CD8-positive, alpha-beta memory T cell (primary cell): ENCODE data around the gene KIAA1191. TPM values are rescaled to one million over a fixed set of nuclear protein-coding genes. Genes with fewer than 3 reads are reported as not detected.
A peak's percentile ranks its signal among the peaks of the same experiment; 100 is the strongest.

Experiments used
- CTCF ChIA-PET: fragments of 350-600 bp; sonication (Branson Sonifier 250); formaldehyde crosslinking; loops from one replicate; lab custom pipeline; 2021; ENCODE audit warnings: antibody characterized with exemption; lab: Charles Lee
- POLR2A ChIA-PET: fragments of 350-600 bp; sonication (Branson Sonifier 250); formaldehyde crosslinking; loops from one replicate; lab custom pipeline; 2021; ENCODE audit warnings: antibody characterized with exemption; lab: Charles Lee
- DNase-seq, 5 donors: peaks; one replicate each; pipeline versions ENCODE4 v3.0.0 to v3.0.0-alpha.2; 2020 to 2022; ENCODE audit warnings: mixed read lengths in 1 of 5
- H3K27ac ChIP-seq: one replicate; pipeline ENCODE4 v1.7.0; 2013; ENCODE audit warnings: low read depth, mild to moderate bottlenecking, low read length, moderate library complexity
- H3K27me3 ChIP-seq: 2 replicates; pipeline ENCODE4 v1.7.0; 2013; ENCODE audit warnings: low read length, mild to moderate bottlenecking; ENCODE audit not compliant: insufficient read depth, poor library complexity, severe bottlenecking
- H3K36me3 ChIP-seq: 2 replicates; pipeline ENCODE4 v1.7.0; 2013; ENCODE audit warnings: mild to moderate bottlenecking, low read length, moderate library complexity; ENCODE audit not compliant: insufficient read depth
- H3K4me1 ChIP-seq: 2 replicates; pipeline ENCODE4 v1.7.0; 2013; ENCODE audit warnings: mild to moderate bottlenecking, low read length, moderate library complexity; ENCODE audit not compliant: insufficient read depth
- H3K4me3 ChIP-seq: 2 replicates; pipeline ENCODE4 v1.7.0; 2013; ENCODE audit warnings: mild to moderate bottlenecking, low read length
- H3K9me3 ChIP-seq: 2 replicates; pipeline ENCODE4 v1.7.0; 2013; ENCODE audit warnings: mild to moderate bottlenecking, low read length
- H3K27ac Mint-ChIP-seq, 8 donors: one replicate each; pipeline ENCODE4 v1.8.0; 2020 to 2021; ENCODE audit warnings: mixed read lengths in 8 of 8, mild to moderate bottlenecking in 6 of 8, inconsistent platforms in 3 of 8, moderate library complexity in 3 of 8
- H3K27me3 Mint-ChIP-seq, 2 donors: one replicate each; pipeline ENCODE4 v1.8.0; 2020 to 2021; ENCODE audit warnings: mixed read lengths in 2 of 2, mild to moderate bottlenecking in 1 of 2, moderate library complexity in 1 of 2
- H3K36me3 Mint-ChIP-seq, 3 donors: one replicate each; pipeline ENCODE4 v1.8.0; 2020 to 2021; ENCODE audit warnings: mixed read lengths in 3 of 3, inconsistent platforms in 1 of 3, mild to moderate bottlenecking in 1 of 3
- H3K4me1 Mint-ChIP-seq, 3 donors: one replicate each; pipeline ENCODE4 v1.8.0; 2020 to 2021; ENCODE audit warnings: mixed read lengths in 3 of 3, inconsistent platforms in 1 of 3, mild to moderate bottlenecking in 1 of 3
- H3K4me3 Mint-ChIP-seq, 7 donors: one replicate each; pipeline ENCODE4 v1.8.0; 2020 to 2021; ENCODE audit warnings: mixed read lengths in 7 of 7, mild to moderate bottlenecking in 6 of 7, moderate library complexity in 4 of 7, inconsistent platforms in 2 of 7
- H3K9me3 Mint-ChIP-seq, 5 donors: one replicate each; pipeline ENCODE4 v1.8.0; 2020 to 2022; ENCODE audit warnings: mixed read lengths in 5 of 5, mild to moderate bottlenecking in 3 of 5, moderate library complexity in 2 of 5, inconsistent platforms in 1 of 5
- polyA plus RNA-seq: library from polyadenylated mRNA; unstranded; fragments of 300-500 nt; fragmentation: Illumina TruSeq; gene quantifications from one replicate; pipeline ENCODE4 v1.2.3, GENCODE V29; 2021
- total RNA-seq, 2 experiments: library from RNA; stranded (reverse); gene quantifications; one replicate each; pipeline ENCODE4 v1.2.3, GENCODE V29; 2021

KIAA1191 gene
- total and polyA plus RNA-seq, 3 experiments from 2014 or later: 35.6 to 63.6 (median 37.0) TPM

DNA sequence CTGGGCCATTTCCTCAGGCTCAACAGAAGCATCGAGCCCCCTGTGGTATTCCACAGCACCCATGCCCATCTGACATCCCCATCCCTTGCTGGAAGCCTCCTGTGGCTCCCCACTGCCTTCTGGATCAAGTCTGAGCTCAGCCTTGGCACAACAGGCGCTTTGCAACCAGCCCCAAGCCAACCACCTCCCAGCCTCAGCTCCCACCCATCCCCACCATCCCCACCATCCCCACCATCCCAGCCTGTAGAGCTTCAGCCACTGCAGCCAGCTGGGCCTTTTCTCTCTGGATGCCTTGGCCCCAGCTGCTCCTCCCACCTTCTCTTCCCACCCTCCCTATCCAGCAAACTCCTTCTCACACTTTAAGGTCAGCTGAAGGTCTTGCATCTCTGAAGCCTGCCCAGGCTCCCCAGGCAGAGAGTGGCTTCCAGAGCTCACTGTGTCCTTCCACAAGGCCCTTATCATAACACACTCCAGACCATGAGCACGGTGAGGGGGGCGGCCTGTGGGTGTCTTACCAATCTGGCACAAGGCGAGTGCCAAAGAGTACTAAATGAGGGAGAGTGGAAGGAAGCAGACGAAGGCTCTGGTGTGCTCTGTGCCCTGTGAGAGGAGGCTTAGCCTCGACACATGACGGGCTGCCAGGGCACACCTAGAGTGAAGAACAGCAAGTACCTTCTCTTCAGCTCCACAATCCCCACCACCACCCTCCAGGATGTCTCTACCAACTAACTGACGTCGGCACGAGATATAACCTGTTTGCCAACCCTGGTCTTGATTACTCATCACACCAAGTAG is 33.5 kb upstream of the KIAA1191 start:
- Histone ChIP-seq H3K36me3 (no peaks in the 10 kb centered on the region), H3K4me3 (no peak overlapping the region), H3K27me3 (no peaks in the 10 kb centered on the region), H3K27ac (no peak overlapping the region), H3K4me1 (no peaks in the 10 kb centered on the region), H3K9me3 (no peaks in the 10 kb centered on the region)
- H3K4me1 Mint-ChIP-seq: no peaks in the 10 kb centered on the region
- no peaks in the 10 kb centered on the region for H3K9me3 Mint-ChIP-seq
- peaks cover 0 to 67% (median 10%) of the 10 kb centered on the region in 3 donors for H3K36me3 Mint-ChIP-seq
- no peak overlapping the region for H3K4me3 Mint-ChIP-seq
- no peaks in the 10 kb centered on the region for H3K27me3 Mint-ChIP-seq
- ChIA-PET POLR2A (no interaction called here), CTCF (interaction anchor here (0.5 kb wide), 1 partner anchor 14 kb away, joined by 3 read pairs; no protein-coding TSS in a partner anchor)
- no peak overlapping the region for H3K27ac Mint-ChIP-seq
- peak in 1 of 5 donors; percentile 28 for DNase-seq

DNA sequence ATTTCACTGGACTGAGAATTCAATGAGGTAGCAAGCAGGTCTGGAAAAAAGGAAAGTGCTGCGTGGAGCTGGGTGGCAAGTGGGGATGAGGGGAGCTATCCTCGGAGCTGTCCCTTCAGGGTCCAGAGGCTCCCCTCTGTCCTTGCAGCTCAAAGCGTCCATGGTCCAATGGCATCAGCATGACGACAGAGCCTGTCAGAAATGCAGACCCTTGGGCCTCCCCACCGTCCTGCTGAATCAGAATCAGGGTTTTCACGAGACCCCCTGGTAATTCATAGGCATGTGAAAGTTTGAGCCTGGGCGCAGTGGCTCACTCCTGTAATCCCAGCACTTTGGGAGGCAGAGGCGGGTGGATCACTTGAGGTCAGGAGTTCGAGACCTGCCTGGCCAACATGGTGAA is 32.5 kb upstream of the KIAA1191 start:
- Mint-ChIP-seq H3K27ac (no peak overlapping the region), H3K36me3 (peaks cover 0 to 70% (median 8%) of the 10 kb centered on the region in 3 donors)
- CTCF ChIA-PET: interaction anchor here (1.0 kb wide), 1 partner anchor 33 kb away, joined by 3 read pairs; the partner anchor contains the start of gene KIAA1191

DNA sequence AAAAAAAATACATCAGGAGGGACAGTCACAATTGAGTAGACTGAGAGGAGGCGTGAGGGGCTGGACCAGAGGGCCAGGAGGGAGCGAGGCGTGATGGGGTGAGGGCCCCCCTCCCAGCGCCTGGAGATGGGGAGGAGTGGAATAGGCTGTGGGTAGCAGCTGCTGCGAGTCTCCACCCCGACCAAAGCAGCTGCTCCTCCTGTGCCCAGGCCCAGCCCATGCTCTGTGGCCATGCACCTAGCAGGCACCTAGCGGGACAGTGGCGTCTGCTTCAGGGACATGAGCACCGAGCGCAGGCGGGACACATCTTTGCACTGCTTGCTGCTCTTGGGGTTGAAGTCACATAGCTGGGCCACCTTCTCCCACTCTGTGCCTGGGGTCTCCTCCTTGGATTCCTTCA is 31.0 kb upstream of the KIAA1191 start:
- H3K36me3 ChIP-seq: no peaks in the 10 kb centered on the region
- DNase-seq: no peak
- H3K27me3 Mint-ChIP-seq: no peaks in the 10 kb centered on the region
- no peak overlapping the region for H3K4me3 Mint-ChIP-seq
- peak overlapping the region in 1 of 8 donors; percentile 66 for H3K27ac Mint-ChIP-seq
- no peaks in the 10 kb centered on the region for H3K9me3 Mint-ChIP-seq
- no peak overlapping the region for H3K4me3 ChIP-seq
- POLR2A ChIA-PET: no interaction called here
- H3K36me3 Mint-ChIP-seq: peaks cover 0 to 74% (median 4%) of the 10 kb centered on the region in 3 donors
- no peak overlapping the region for H3K27ac ChIP-seq
- peaks cover 10% of the 10 kb centered on the region for H3K4me1 ChIP-seq
- CTCF ChIA-PET: interaction anchor here (1.6 kb wide), 1 partner anchor 31 kb away, joined by 5 read pairs; the partner anchor contains the start of gene KIAA1191
- peaks cover 15 to 19% (median 16%) of the 10 kb centered on the region in 3 donors for H3K4me1 Mint-ChIP-seq
- H3K9me3 ChIP-seq: no peaks in the 10 kb centered on the region
- no peaks in the 10 kb centered on the region for H3K27me3 ChIP-seq

More for the DNA sequence above, 32.5 kb upstream of the KIAA1191 start:
- POLR2A ChIA-PET: no interaction called here
- H3K4me1 ChIP-seq: peaks cover 5% of the 10 kb centered on the region
- Mint-ChIP-seq H3K4me3 (no peak overlapping the region), H3K27me3 (no peaks in the 10 kb centered on the region), H3K4me1 (peaks cover 6 to 7% (median 6%) of the 10 kb centered on the region in 3 donors), H3K9me3 (no peaks in the 10 kb centered on the region)
- no peak overlapping the region for H3K4me3 ChIP-seq
- H3K27me3 ChIP-seq: no peaks in the 10 kb centered on the region
- no peak overlapping the region for H3K27ac ChIP-seq
- peak in 1 of 5 donors; percentile 23 for DNase-seq
- no peaks in the 10 kb centered on the region for H3K9me3 ChIP-seq
- no peaks in the 10 kb centered on the region for H3K36me3 ChIP-seq

- Histone ChIP-seq H3K27ac (no peak overlapping the region), H3K4me1 (peaks cover 15% of the 10 kb centered on the region), H3K27me3 (no peaks in the 10 kb centered on the region), H3K4me3 (no peak overlapping the region), H3K36me3 (no peaks in the 10 kb centered on the region), H3K9me3 (no peaks in the 10 kb centered on the region)
- H3K9me3 Mint-ChIP-seq: no peaks in the 10 kb centered on the region
- ChIA-PET CTCF (interaction anchor here (1.6 kb wide), 1 partner anchor 30 kb away, joined by 5 read pairs; the partner anchor contains the start of gene KIAA1191), POLR2A (no interaction called here)
- H3K36me3 Mint-ChIP-seq: peaks cover 0 to 74% (median 6%) of the 10 kb centered on the region in 3 donors
- no peaks in the 10 kb centered on the region for H3K27me3 Mint-ChIP-seq
- peak overlapping the region in 1 of 7 donors; percentile 35 for H3K4me3 Mint-ChIP-seq
- H3K27ac Mint-ChIP-seq: peak overlapping the region in 2 of 8 donors; percentile 27 to 78
- DNase-seq: no peak
- H3K4me1 Mint-ChIP-seq: peaks cover 20 to 24% (median 20%) of the 10 kb centered on the region in 3 donors
Measured at GRCh38 chr5:176391999-176392398, 30.4 kb upstream of the KIAA1191 start.

DNA sequence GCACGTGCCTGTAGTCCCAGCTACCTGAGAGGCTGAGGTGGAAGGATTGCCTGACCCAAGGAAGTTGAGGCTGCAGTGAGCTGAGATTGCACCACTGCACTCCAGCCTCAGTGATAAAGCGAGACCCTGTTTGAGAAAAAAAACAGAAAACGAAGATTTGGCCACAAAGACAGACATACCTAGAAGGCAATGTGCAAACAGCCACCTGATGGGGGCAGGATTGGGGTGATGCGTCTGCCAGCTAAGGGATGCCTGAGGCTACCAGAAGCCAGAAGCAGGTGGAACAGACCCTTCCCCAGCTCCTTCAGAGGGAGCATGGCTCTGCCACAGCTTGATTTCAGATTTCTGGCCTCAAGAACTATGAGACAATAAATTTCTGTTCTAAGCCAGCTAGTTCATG is 29.9 kb upstream of the KIAA1191 start:
- Histone ChIP-seq H3K9me3 (no peaks in the 10 kb centered on the region), H3K4me3 (no peak overlapping the region), H3K27ac (no peak overlapping the region), H3K4me1 (peaks cover 20% of the 10 kb centered on the region), H3K27me3 (no peaks in the 10 kb centered on the region), H3K36me3 (no peaks in the 10 kb centered on the region)
- Mint-ChIP-seq H3K9me3 (no peaks in the 10 kb centered on the region), H3K36me3 (peaks cover 0 to 71% (median 6%) of the 10 kb centered on the region in 3 donors), H3K27me3 (no peaks in the 10 kb centered on the region), H3K4me3 (peak overlapping the region in 1 of 7 donors; percentile 35), H3K27ac (peak overlapping the region in 3 of 8 donors; percentile 27 to 78 (median 45)), H3K4me1 (peaks cover 25 to 30% (median 26%) of the 10 kb centered on the region in 3 donors)
- CTCF ChIA-PET: interaction anchor here (1.6 kb wide), 1 partner anchor 30 kb away, joined by 5 read pairs; the partner anchor contains the start of gene KIAA1191
- POLR2A ChIA-PET: no interaction called here
- no peak for DNase-seq

- DNase-seq: no peak
- H3K27ac Mint-ChIP-seq: peak overlapping the region; percentile 97 to 100 (median 99)
- H3K27me3 ChIP-seq: no peaks in the 10 kb centered on the region
- CTCF ChIA-PET: interaction anchor here (0.8 to 1.1 kb wide), 3 partner anchors 27 to 962 kb away, joined by 3 to 4 read pairs (median 3); partner anchors contain the start of genes KIAA1191 and LMAN2
- H3K27me3 Mint-ChIP-seq: no peaks in the 10 kb centered on the region
- peak overlapping the region; percentile 96 to 100 (median 99) for H3K4me3 Mint-ChIP-seq
- no peaks in the 10 kb centered on the region for H3K9me3 Mint-ChIP-seq
- H3K4me1 Mint-ChIP-seq: peaks cover 27 to 34% (median 34%) of the 10 kb centered on the region in 3 donors
- peak overlapping the region; percentile 93 for H3K27ac ChIP-seq
- H3K9me3 ChIP-seq: no peaks in the 10 kb centered on the region
- H3K4me1 ChIP-seq: peaks cover 24% of the 10 kb centered on the region
- H3K4me3 ChIP-seq: peak overlapping the region; percentile 99
- H3K36me3 ChIP-seq: peaks cover 15% of the 10 kb centered on the region
- peaks cover 0 to 78% (median 6%) of the 10 kb centered on the region in 3 donors for H3K36me3 Mint-ChIP-seq
- POLR2A ChIA-PET: interaction anchor here (0.5 to 2.6 kb wide), 4 partner anchors 28 to 154 kb away, joined by 3 to 40 read pairs (median 12); partner anchors contain the start of genes FAF2, KIAA1191 and RNF44
Measured at GRCh38 chr5:176389135-176390123, 27.9 kb upstream of the KIAA1191 start.

DNA sequence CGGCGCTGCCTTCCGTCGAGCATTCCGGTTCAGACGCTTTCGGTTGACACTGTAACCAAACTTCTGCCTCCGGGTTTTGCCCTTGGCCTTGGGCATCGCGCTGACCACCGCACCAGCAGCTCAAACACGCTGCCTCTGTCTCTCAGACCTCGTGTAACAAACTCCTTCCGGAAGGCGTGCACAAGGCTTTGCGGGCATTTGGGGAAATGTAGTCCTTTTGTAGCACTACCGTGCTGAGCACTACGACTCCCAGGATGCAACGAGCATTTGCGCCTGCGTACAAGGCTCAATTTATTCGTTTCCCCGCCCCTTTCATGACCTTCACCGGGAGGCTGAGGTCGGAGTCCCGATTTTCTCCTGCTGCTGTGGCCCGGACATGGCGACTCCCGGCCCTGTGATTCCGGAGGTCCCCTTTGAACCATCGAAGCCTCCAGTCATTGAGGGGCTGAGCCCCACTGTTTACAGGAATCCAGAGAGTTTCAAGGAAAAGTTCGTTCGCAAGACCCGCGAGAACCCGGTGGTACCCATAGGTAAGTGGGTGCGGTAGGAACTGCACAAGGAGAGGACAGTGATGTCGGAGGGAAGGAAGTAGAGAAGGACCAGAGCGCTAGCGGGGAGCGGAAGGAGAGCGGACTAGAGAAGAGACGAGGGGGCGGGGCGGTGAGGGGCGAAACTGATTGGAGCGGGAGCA is 27.0 kb upstream of the KIAA1191 start, which contains the start of the genes HIGD2A and NOP16:
Gene HIGD2A, plus strand, starts transcription at position 308 of the 691 bp plus-strand sequence. Its CDS starts 69 bp downstream, at position 377.
Gene NOP16, minus strand, starts transcription at position 155 of the 691 bp plus-strand sequence. Its CDS starts 59 bp downstream, at position 96.
- CTCF ChIA-PET: interaction anchor here (0.9 to 1.9 kb wide), 5 partner anchors 27 to 963 kb away, joined by 3 to 7 read pairs (median 3); partner anchors contain the start of genes KIAA1191 and LMAN2
- POLR2A ChIA-PET: interaction anchor here (0.5 to 2.6 kb wide), 7 partner anchors 27 to 615 kb away, joined by 3 to 40 read pairs (median 5); partner anchors contain the start of genes FAF2, KIAA1191 and RNF44
- peak; percentile 98 to 100 (median 98) for DNase-seq
- H3K27me3 Mint-ChIP-seq: no peaks in the 10 kb centered on the region
- Histone ChIP-seq H3K36me3 (peaks cover 22% of the 10 kb centered on the region), H3K4me1 (peaks cover 24% of the 10 kb centered on the region), H3K27ac (peak within 1 kb of the TSS; percentile 93), H3K9me3 (no peaks in the 10 kb centered on the region), H3K27me3 (no peaks in the 10 kb centered on the region), H3K4me3 (peak within 1 kb of the TSS; percentile 99)
- H3K4me1 Mint-ChIP-seq: peaks cover 27 to 34% (median 34%) of the 10 kb centered on the region in 3 donors
- H3K36me3 Mint-ChIP-seq: peaks cover 0 to 82% (median 9%) of the 10 kb centered on the region in 3 donors
- peak within 1 kb of the TSS; percentile 97 to 100 (median 99) for H3K27ac Mint-ChIP-seq
- H3K4me3 Mint-ChIP-seq: peak within 1 kb of the TSS; percentile 96 to 100 (median 99)
- H3K9me3 Mint-ChIP-seq: no peaks in the 10 kb centered on the region
